Astrocyte of the spinal cord (primary cell): ENCODE measurements around the gene DNTT.

Experiments used
- DNase-seq: peaks from one replicate; pipeline ENCODE4 v3.0.0; 2011; ENCODE audit warnings: low read depth, low spot score
- H3K4me3 ChIP-seq: 2 replicates; pipeline ENCODE4 v1.5.1; 2011; ENCODE audit warnings: low read depth, mild to moderate bottlenecking, low read length, moderate library complexity
- in situ Hi-C: cut with HindIII; loops from 2 replicates; pipeline ENCODE4 v1.10.0; 2017; ENCODE audit warnings: low sequenced_read_pairs
- TF ChIP-seq, protein P1 (sequence below): IDR thresholded peaks from 2 replicates; pipeline ENCODE4 v1.5.1; 2012; ENCODE audit warnings: low read depth, mild to moderate bottlenecking, low read length, inconsistent platforms

DNTT gene

GRCh38 chr10:96376483-96376882, 72.2 kb downstream of the DNTT start:
- no peak for DNase-seq
- TF ChIP-seq, protein P1, sequence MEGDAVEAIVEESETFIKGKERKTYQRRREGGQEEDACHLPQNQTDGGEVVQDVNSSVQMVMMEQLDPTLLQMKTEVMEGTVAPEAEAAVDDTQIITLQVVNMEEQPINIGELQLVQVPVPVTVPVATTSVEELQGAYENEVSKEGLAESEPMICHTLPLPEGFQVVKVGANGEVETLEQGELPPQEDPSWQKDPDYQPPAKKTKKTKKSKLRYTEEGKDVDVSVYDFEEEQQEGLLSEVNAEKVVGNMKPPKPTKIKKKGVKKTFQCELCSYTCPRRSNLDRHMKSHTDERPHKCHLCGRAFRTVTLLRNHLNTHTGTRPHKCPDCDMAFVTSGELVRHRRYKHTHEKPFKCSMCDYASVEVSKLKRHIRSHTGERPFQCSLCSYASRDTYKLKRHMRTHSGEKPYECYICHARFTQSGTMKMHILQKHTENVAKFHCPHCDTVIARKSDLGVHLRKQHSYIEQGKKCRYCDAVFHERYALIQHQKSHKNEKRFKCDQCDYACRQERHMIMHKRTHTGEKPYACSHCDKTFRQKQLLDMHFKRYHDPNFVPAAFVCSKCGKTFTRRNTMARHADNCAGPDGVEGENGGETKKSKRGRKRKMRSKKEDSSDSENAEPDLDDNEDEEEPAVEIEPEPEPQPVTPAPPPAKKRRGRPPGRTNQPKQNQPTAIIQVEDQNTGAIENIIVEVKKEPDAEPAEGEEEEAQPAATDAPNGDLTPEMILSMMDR = no peak
- in situ Hi-C loops = no loop called here

DNA sequence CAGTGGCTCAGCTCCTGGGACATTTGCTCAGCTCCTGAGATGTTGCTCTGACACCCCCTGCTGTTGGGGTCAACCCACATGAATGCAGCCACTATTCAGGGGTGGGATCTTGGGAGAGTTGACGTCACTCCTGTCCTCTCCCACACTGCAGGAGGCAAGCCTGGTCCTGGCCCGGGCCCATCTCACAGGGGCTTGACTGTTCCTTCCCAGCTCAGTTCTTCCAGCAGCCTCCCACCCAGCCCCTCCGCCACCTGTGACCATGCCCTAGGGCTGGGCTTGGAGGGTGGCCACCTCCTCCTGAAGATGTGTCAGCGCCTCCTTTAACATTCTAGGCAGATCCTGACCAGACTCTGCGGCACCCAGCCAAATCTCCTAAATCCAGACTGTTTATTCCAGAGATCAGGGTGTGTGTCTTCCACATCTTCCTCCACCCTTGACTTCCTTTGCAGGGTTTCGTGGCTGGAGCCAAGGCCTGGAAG, 73.6 kb downstream of the DNTT start:
- TF ChIP-seq, protein P1 = no peak

More at GRCh38 chr10:96376483-96376882, 72.2 kb downstream of the DNTT start:
- no peak overlapping the region for H3K4me3 ChIP-seq

DNA sequence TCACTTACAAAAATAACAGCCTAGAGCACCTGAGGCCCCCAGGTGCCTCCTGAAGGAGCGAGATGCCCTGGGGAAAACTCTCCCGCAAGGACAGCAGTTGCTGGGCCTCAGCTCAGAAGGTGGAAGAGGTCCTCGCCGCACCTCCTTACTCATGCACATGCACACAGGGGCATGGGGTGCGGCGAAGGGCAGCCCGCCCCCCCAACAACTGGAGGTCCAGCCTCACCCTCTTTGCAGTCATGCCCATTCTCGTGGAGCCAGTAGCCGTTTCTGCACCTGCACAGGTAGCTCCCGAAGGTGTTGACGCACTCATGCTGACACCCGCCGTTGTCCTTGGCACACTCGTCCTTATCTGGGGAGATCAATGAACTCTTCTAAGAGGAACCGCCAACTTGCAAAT, 74.5 kb downstream of the DNTT start:
- H3K4me3 ChIP-seq = no peak overlapping the region
- TF ChIP-seq, protein P1 = no peak
- in situ Hi-C loops = no loop called here
- DNase-seq = no peak

More for the DNA sequence above, 73.6 kb downstream of the DNTT start:
- in situ Hi-C loops = no loop called here
- H3K4me3 ChIP-seq = no peak overlapping the region
- DNase-seq = peak; percentile 83

- no peak for DNase-seq
- no peak overlapping the region for H3K4me3 ChIP-seq
- in situ Hi-C loops = no loop called here
- TF ChIP-seq, protein P1 = no peak
Measured at GRCh38 chr10:96379758-96380157, 75.5 kb downstream of the DNTT start.

DNA sequence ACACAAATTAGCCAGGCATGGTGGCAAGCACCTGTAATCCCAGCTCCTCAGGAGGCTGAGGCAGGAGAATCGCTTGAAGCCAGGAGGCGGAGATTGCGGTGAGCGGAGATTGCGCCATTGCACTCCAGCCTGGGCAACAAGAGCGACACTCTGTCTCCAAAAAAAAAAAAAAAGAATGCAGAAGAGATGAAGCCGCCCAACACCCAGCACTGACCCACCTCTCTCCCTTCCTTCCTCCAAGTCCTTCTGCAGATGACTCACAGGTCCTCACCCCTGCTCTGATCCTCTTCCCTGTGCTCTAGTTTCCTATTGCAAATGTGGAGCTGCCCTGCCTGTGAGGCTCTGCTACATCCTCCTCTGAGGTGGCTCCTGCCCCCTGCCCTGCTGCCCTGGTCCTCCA, 76.6 kb downstream of the DNTT start:
- no peak overlapping the region for H3K4me3 ChIP-seq
- in situ Hi-C loops = no loop called here
- TF ChIP-seq, protein P1 = no peak
- DNase-seq = no peak

DNA sequence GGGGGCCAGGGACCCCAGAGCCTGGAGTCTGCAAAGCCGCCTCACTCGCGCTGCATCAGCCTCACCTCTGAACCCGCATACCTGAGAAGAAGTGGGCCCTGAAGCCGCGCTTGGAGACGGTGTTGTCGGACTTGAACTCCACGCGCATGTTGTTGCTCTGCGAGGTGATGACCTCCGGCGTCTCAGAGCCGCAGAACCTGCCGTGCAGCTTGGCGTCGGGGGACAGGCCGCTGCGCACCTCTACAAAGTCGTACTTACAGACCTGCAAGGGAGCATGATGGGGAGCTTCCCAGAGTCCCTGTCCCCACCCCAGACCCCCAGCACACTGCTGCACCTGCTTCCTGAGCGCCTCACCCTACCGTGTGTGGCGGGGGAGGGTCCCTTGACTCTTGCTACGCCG, 80.3 kb downstream of the DNTT start:
- TF ChIP-seq, protein P1 = no peak
- in situ Hi-C loops = no loop called here
- DNase-seq = no peak
- no peak overlapping the region for H3K4me3 ChIP-seq

- no peak for DNase-seq
- TF ChIP-seq, protein P1 = no peak
- in situ Hi-C loops = no loop called here
- no peak overlapping the region for H3K4me3 ChIP-seq
Measured at GRCh38 chr10:96387161-96387560, 82.9 kb downstream of the DNTT start.
